Measurements from ENCODE around the gene CCNG2.
A peak's percentile ranks its signal among the peaks of the same experiment; 100 is the strongest.

CCNG2 gene

DNA sequence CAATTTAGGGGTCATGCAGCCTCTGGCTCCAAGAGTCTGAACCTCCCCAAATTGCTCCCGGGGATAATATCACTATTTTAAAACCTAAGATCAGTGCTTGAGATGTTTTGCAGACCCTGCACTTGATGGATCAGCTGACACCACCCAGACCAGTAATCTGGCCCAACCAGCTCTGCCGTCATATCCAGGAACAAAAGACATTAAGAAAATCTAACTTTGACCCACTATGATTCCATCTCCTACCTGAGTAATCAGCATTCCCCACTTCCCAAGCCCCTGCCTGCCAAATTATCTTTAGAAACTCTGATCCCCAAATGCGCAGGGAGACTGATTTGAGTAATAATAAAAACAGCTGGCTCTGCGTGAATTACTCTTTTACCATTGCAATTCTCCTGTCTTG is 34.4 kb upstream of the CCNG2 start:
- no peak for TF ChIP-seq CTCF (IDR thresholded peaks at IDR 0.05; ENCODE audit: control extremely low read depth, extremely low read depth, low read depth, missing control alignments)
- POLR2A ChIA-PET = no interaction called here
- CTCF ChIA-PET = interaction anchor here (1.5 to 10.0 kb wide), 4 partner anchors 17 to 82 kb away, joined by 4 to 95 read pairs (median 6); no protein-coding TSS in a partner anchor
- DNase-seq (ENCODE audit: extremely low spot score) = no peak

DNA sequence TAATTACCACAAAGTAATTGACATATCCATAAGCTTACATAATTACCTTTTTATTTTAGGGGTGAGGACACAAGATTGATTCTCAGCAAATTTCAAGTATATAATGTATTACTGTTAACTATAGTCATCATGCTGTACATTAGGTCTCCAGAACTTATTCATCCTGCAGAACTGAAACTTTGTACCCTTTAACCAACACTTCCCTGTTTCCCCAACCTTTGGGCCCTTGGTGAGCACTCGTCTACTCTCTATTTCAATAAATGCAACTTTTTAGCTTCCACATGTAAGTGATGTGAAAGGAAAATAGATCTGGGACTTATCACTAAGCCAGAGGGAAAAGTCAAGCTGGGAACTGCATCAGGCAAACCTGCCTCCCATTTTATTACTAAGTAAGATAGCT is 33.6 kb upstream of the CCNG2 start:
- no peak for TF ChIP-seq CTCF (IDR thresholded peaks at IDR 0.05; ENCODE audit: control extremely low read depth, extremely low read depth, low read depth, missing control alignments)
- DNase-seq (ENCODE audit: extremely low spot score) = no peak
- CTCF ChIA-PET = interaction anchor here (0.9 to 10.0 kb wide), 6 partner anchors 14 to 81 kb away, joined by 4 to 95 read pairs (median 4); no protein-coding TSS in a partner anchor
- POLR2A ChIA-PET = no interaction called here

GRCh38 chr4:77124576-77124975 is 32.4 kb upstream of the CCNG2 start:
- ChIA-PET CTCF (interaction anchor here (1.8 to 10.0 kb wide), 5 partner anchors 19 to 80 kb away, joined by 4 to 95 read pairs (median 7); no protein-coding TSS in a partner anchor), POLR2A (no interaction called here)
- no peak for DNase-seq (ENCODE audit: extremely low spot score)
- no peak for TF ChIP-seq CTCF (IDR thresholded peaks at IDR 0.05; ENCODE audit: control extremely low read depth, extremely low read depth, low read depth, missing control alignments)

DNA sequence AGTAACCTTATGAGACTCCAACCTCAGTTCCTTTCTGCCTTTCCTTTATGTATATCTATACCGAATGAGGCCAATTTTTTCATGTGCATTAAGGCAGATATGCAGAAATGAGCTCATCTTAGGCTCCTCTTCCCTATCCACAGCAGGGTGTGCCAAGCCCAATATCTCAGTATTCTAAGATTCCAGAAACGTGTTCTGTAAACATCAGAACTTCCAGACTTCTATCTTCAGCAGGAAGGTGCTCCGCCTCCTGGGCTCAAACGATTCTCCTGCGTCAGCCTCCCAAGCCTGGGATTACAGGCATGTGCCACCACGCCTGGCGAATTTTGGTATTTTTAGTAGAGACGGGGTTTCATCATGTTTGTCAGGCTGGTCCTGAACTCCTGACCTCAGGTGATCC is 31.0 kb upstream of the CCNG2 start:
- no peak for DNase-seq (ENCODE audit: extremely low spot score)
- TF ChIP-seq CTCF (IDR thresholded peaks at IDR 0.05; ENCODE audit: control extremely low read depth, extremely low read depth, low read depth, missing control alignments) = no peak
- ChIA-PET POLR2A (no interaction called here), CTCF (interaction anchor here (1.0 to 10.0 kb wide), 7 partner anchors 9 to 78 kb away, joined by 3 to 95 read pairs (median 6); no protein-coding TSS in a partner anchor)

DNA sequence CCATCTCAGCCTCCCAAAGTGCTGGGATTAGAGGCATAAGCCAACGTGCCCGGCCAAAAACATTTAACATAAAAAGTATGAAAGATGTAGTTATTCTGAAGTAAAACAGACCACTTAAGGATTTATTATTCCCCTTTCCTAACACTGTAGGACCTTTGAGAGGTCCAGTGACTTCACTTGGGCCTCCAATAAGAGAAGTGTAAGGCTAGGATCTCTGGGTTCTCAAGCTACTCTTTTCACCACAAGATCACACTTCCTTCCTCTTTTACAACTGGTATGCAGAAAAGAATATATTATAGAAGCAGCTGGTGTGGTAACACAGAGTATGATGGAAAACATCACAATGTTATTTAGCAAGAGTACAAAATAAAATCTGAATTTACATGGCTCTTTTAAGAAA is 30.2 kb upstream of the CCNG2 start:
- ChIA-PET CTCF (interaction anchor here (1.0 to 10.0 kb wide), 8 partner anchors 10 to 78 kb away, joined by 3 to 95 read pairs (median 5); no protein-coding TSS in a partner anchor), POLR2A (no interaction called here)
- DNase-seq (ENCODE audit: extremely low spot score) = peak; percentile 61
- TF ChIP-seq CTCF (IDR thresholded peaks at IDR 0.05; ENCODE audit: control extremely low read depth, extremely low read depth, low read depth, missing control alignments) = no peak

- DNase-seq (ENCODE audit: extremely low spot score) = no peak
- TF ChIP-seq CTCF (IDR thresholded peaks at IDR 0.05; ENCODE audit: control extremely low read depth, extremely low read depth, low read depth, missing control alignments) = no peak
- CTCF ChIA-PET = interaction anchor here (1.0 to 10.0 kb wide), 10 partner anchors 10 to 77 kb away, joined by 3 to 95 read pairs (median 5); no protein-coding TSS in a partner anchor
- POLR2A ChIA-PET = no interaction called here
Measured at GRCh38 chr4:77127215-77127614, 29.8 kb upstream of the CCNG2 start.
